ENCODE results near the gene TRPM6. TPM values are rescaled to one million over a fixed set of nuclear protein-coding genes. Genes with fewer than 3 reads are reported as not detected.

TRPM6 gene
- total RNA-seq, 1 donor from 2014 or later, result 1.9 TPM

- H3K9me3 Mint-ChIP-seq (ENCODE audit: unreplicated experiment), result no peaks in the 10 kb centered on the region
- peak; percentile 12 for TF ChIP-seq CTCF (IDR thresholded peaks at IDR 0.05; ENCODE audit: unreplicated experiment)
- no peak overlapping the region for H3K4me3 Mint-ChIP-seq (ENCODE audit: unreplicated experiment)
- no peak overlapping the region for H3K27ac Mint-ChIP-seq (ENCODE audit: unreplicated experiment)
- no peaks in the 10 kb centered on the region for H3K36me3 Mint-ChIP-seq (ENCODE audit: low read depth, unreplicated experiment)
- H3K4me1 Mint-ChIP-seq (ENCODE audit: unreplicated experiment), result no peaks in the 10 kb centered on the region
- H3K27me3 Mint-ChIP-seq (ENCODE audit: unreplicated experiment), result no peaks in the 10 kb centered on the region
- DNase-seq (ENCODE audit: low spot score), result no peak
These were observed 116.5 kb downstream of the TRPM6 start for GRCh38 chr9:74771262-74771585.

- TF ChIP-seq CTCF (IDR thresholded peaks at IDR 0.05; ENCODE audit: unreplicated experiment), result peak; percentile 83
- H3K27ac Mint-ChIP-seq (ENCODE audit: unreplicated experiment), result peak overlapping the region; percentile 4
- H3K9me3 Mint-ChIP-seq (ENCODE audit: unreplicated experiment), result no peaks in the 10 kb centered on the region
- peak; percentile 47 for DNase-seq (ENCODE audit: low spot score)
- H3K4me3 Mint-ChIP-seq (ENCODE audit: unreplicated experiment), result no peak overlapping the region
- H3K4me1 Mint-ChIP-seq (ENCODE audit: unreplicated experiment), result no peaks in the 10 kb centered on the region
- no peaks in the 10 kb centered on the region for H3K27me3 Mint-ChIP-seq (ENCODE audit: unreplicated experiment)
- H3K36me3 Mint-ChIP-seq (ENCODE audit: low read depth, unreplicated experiment), result no peaks in the 10 kb centered on the region
These were observed 117.0 kb downstream of the TRPM6 start for GRCh38 chr9:74770508-74771261.

GRCh38 chr9:74765481-74765971 is 122.2 kb downstream of the TRPM6 start:
- Mint-ChIP-seq H3K36me3 (ENCODE audit: low read depth, unreplicated experiment) (no peaks in the 10 kb centered on the region), H3K27me3 (ENCODE audit: unreplicated experiment) (no peaks in the 10 kb centered on the region)

GRCh38 chr9:74762950-74763349 is 124.8 kb downstream of the TRPM6 start:
- no peak for DNase-seq (ENCODE audit: low spot score)
- no peaks in the 10 kb centered on the region for H3K27me3 Mint-ChIP-seq (ENCODE audit: unreplicated experiment)
- H3K4me3 Mint-ChIP-seq (ENCODE audit: unreplicated experiment), result no peak overlapping the region
- no peak overlapping the region for H3K27ac Mint-ChIP-seq (ENCODE audit: unreplicated experiment)
- no peaks in the 10 kb centered on the region for H3K4me1 Mint-ChIP-seq (ENCODE audit: unreplicated experiment)
- no peaks in the 10 kb centered on the region for H3K9me3 Mint-ChIP-seq (ENCODE audit: unreplicated experiment)
- no peaks in the 10 kb centered on the region for H3K36me3 Mint-ChIP-seq (ENCODE audit: low read depth, unreplicated experiment)
- TF ChIP-seq CTCF (IDR thresholded peaks at IDR 0.05; ENCODE audit: unreplicated experiment), result peak; percentile 8

More at GRCh38 chr9:74765481-74765971, 122.2 kb downstream of the TRPM6 start:
- Mint-ChIP-seq H3K4me3 (ENCODE audit: unreplicated experiment) (no peak overlapping the region), H3K27ac (ENCODE audit: unreplicated experiment) (no peak overlapping the region), H3K4me1 (ENCODE audit: unreplicated experiment) (no peaks in the 10 kb centered on the region), H3K9me3 (ENCODE audit: unreplicated experiment) (no peaks in the 10 kb centered on the region)
- DNase-seq (ENCODE audit: low spot score), result no peak
- TF ChIP-seq CTCF (IDR thresholded peaks at IDR 0.05; ENCODE audit: unreplicated experiment), result no peak

- Mint-ChIP-seq H3K4me3 (ENCODE audit: unreplicated experiment) (no peak overlapping the region), H3K27ac (ENCODE audit: unreplicated experiment) (no peak overlapping the region), H3K27me3 (ENCODE audit: unreplicated experiment) (no peaks in the 10 kb centered on the region), H3K4me1 (ENCODE audit: unreplicated experiment) (no peaks in the 10 kb centered on the region), H3K36me3 (ENCODE audit: low read depth, unreplicated experiment) (no peaks in the 10 kb centered on the region), H3K9me3 (ENCODE audit: unreplicated experiment) (no peaks in the 10 kb centered on the region)
- no peak for TF ChIP-seq CTCF (IDR thresholded peaks at IDR 0.05; ENCODE audit: unreplicated experiment)
- no peak for DNase-seq (ENCODE audit: low spot score)
These were observed 127.6 kb downstream of the TRPM6 start for GRCh38 chr9:74760031-74760700.
